ENCODE measurements around the gene NT5DC3. TPM values are rescaled to one million over a fixed set of nuclear protein-coding genes. Genes with fewer than 3 reads are reported as not detected.

NT5DC3 gene
- total RNA-seq, 1 experiment from 2014 or later: 12.5 TPM

DNA sequence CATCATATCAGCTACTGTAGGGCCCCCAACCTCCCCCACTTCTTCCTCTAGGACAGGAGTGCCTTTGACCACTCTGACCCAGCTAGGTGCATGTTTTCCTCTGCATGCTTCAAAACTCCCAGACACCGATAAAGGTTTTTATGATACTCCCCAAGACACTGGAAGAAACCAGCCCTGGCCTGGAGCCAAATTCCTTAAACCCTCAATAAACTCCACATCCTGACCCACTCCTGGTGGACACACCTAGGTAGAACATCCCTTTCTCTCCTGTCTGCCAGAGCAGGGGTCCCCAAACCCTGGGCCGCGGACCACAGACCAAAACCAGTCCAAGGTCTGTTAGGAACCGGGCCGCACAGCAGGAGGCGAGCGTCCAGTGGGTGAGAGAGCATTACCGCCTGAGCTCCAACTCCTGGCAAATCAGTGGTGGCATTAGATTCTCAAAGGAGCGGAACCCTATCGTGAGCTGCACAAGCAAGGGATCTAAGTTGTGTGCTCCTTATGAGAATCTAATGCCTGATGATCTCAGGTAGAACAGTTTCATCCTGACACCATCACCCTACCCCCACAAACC lies 49.6 kb downstream of the NT5DC3 start (continued):
- TF ChIP-seq, protein P1, sequence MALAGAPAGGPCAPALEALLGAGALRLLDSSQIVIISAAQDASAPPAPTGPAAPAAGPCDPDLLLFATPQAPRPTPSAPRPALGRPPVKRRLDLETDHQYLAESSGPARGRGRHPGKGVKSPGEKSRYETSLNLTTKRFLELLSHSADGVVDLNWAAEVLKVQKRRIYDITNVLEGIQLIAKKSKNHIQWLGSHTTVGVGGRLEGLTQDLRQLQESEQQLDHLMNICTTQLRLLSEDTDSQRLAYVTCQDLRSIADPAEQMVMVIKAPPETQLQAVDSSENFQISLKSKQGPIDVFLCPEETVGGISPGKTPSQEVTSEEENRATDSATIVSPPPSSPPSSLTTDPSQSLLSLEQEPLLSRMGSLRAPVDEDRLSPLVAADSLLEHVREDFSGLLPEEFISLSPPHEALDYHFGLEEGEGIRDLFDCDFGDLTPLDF (CRISPR knock-in tag; IDR thresholded peaks at IDR 0.05): no peak
- TF ChIP-seq, protein P2, sequence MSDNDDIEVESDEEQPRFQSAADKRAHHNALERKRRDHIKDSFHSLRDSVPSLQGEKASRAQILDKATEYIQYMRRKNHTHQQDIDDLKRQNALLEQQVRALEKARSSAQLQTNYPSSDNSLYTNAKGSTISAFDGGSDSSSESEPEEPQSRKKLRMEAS (CRISPR knock-in tag; IDR thresholded peaks at IDR 0.05): no peak
- TF ChIP-seq, protein P3, sequence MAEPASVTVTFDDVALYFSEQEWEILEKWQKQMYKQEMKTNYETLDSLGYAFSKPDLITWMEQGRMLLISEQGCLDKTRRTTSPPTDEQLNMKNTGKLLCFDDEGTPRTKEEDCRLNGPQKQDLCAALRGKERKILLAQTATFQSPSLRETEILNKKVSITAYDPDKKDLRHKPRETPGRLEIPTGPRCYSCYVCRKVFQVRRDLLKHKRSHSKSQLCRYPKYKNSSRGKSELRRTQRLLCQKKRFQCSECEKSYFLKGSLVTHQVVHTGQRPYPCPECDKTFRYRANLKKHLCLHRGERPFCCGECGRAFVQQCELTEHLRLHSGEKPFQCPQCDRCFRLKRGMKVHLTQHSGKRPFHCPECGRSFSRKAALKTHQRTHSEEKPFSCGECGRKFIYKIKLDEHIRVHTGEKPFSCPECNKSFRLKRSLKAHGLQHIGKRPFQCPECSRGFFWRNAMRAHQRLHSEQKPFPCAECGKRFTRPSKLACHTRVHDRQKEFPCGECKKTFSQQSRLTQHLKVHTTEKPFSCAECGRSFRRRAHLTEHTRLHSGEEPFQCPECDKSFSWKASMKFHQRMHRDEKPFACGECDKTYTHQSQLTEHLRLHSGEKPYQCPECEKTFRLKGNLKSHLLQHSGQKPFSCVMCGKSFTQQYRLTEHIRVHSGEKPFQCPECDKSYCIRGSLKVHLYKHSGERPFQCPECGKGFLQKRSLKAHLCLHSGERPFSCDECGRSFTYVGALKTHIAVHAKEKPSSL (CRISPR knock-in tag; conservative IDR thresholded peaks at IDR 0.05): no peak
- TF ChIP-seq, protein P4, sequence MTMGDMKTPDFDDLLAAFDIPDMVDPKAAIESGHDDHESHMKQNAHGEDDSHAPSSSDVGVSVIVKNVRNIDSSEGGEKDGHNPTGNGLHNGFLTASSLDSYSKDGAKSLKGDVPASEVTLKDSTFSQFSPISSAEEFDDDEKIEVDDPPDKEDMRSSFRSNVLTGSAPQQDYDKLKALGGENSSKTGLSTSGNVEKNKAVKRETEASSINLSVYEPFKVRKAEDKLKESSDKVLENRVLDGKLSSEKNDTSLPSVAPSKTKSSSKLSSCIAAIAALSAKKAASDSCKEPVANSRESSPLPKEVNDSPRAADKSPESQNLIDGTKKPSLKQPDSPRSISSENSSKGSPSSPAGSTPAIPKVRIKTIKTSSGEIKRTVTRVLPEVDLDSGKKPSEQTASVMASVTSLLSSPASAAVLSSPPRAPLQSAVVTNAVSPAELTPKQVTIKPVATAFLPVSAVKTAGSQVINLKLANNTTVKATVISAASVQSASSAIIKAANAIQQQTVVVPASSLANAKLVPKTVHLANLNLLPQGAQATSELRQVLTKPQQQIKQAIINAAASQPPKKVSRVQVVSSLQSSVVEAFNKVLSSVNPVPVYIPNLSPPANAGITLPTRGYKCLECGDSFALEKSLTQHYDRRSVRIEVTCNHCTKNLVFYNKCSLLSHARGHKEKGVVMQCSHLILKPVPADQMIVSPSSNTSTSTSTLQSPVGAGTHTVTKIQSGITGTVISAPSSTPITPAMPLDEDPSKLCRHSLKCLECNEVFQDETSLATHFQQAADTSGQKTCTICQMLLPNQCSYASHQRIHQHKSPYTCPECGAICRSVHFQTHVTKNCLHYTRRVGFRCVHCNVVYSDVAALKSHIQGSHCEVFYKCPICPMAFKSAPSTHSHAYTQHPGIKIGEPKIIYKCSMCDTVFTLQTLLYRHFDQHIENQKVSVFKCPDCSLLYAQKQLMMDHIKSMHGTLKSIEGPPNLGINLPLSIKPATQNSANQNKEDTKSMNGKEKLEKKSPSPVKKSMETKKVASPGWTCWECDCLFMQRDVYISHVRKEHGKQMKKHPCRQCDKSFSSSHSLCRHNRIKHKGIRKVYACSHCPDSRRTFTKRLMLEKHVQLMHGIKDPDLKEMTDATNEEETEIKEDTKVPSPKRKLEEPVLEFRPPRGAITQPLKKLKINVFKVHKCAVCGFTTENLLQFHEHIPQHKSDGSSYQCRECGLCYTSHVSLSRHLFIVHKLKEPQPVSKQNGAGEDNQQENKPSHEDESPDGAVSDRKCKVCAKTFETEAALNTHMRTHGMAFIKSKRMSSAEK (CRISPR knock-in tag; IDR thresholded peaks at IDR 0.05; ENCODE audit: borderline replicate concordance): no peak
- TF ChIP-seq HMGA2 (CRISPR knock-in tag; IDR thresholded peaks at IDR 0.05) (no peak), TP53 (CRISPR knock-in tag; IDR thresholded peaks at IDR 0.05) (no peak), TEAD1 (CRISPR knock-in tag; IDR thresholded peaks at IDR 0.05) (no peak)

DNA sequence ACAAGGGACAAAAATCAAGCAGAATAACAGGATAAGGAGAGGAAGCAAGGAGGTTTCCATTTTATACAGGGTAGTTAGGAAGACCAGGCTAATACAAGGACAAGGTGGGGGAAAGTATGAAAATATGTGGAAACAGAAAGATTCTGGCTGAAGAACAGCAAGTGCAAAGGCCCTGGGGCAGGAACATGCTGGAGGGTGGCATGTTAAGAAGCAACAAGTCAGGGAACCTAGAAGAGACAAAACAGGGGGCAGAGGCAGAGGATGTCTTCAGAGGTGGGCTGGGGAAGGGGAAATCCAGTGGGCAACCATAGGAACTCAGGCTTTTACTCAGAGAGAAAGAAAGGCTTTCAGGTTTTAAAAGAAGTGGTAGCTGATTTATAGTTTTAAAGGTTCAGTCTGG lies 54.8 kb downstream of the NT5DC3 start:
- Mint-ChIP-seq H3K27ac (no peak overlapping the region), H3K36me3 (peaks cover 25% of the 10 kb centered on the region), H3K4me3 (no peak overlapping the region), H3K27me3 (ENCODE audit: low read depth) (no peaks in the 10 kb centered on the region), H3K4me1 (no peaks in the 10 kb centered on the region), H3K9me3 (no peaks in the 10 kb centered on the region)
- ChIA-PET CTCF (no interaction called here), POLR2A (no interaction called here)
- TF ChIP-seq GTF2I (CRISPR knock-in tag; conservative IDR thresholded peaks at IDR 0.05): no peak
- TF ChIP-seq, protein P5, sequence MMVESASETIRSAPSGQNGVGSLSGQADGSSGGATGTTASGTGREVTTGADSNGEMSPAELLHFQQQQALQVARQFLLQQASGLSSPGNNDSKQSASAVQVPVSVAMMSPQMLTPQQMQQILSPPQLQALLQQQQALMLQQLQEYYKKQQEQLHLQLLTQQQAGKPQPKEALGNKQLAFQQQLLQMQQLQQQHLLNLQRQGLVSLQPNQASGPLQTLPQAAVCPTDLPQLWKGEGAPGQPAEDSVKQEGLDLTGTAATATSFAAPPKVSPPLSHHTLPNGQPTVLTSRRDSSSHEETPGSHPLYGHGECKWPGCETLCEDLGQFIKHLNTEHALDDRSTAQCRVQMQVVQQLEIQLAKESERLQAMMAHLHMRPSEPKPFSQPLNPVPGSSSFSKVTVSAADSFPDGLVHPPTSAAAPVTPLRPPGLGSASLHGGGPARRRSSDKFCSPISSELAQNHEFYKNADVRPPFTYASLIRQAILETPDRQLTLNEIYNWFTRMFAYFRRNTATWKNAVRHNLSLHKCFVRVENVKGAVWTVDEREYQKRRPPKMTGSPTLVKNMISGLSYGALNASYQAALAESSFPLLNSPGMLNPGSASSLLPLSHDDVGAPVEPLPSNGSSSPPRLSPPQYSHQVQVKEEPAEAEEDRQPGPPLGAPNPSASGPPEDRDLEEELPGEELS (CRISPR knock-in tag; IDR thresholded peaks at IDR 0.05): no peak
- TF ChIP-seq, protein P6, sequence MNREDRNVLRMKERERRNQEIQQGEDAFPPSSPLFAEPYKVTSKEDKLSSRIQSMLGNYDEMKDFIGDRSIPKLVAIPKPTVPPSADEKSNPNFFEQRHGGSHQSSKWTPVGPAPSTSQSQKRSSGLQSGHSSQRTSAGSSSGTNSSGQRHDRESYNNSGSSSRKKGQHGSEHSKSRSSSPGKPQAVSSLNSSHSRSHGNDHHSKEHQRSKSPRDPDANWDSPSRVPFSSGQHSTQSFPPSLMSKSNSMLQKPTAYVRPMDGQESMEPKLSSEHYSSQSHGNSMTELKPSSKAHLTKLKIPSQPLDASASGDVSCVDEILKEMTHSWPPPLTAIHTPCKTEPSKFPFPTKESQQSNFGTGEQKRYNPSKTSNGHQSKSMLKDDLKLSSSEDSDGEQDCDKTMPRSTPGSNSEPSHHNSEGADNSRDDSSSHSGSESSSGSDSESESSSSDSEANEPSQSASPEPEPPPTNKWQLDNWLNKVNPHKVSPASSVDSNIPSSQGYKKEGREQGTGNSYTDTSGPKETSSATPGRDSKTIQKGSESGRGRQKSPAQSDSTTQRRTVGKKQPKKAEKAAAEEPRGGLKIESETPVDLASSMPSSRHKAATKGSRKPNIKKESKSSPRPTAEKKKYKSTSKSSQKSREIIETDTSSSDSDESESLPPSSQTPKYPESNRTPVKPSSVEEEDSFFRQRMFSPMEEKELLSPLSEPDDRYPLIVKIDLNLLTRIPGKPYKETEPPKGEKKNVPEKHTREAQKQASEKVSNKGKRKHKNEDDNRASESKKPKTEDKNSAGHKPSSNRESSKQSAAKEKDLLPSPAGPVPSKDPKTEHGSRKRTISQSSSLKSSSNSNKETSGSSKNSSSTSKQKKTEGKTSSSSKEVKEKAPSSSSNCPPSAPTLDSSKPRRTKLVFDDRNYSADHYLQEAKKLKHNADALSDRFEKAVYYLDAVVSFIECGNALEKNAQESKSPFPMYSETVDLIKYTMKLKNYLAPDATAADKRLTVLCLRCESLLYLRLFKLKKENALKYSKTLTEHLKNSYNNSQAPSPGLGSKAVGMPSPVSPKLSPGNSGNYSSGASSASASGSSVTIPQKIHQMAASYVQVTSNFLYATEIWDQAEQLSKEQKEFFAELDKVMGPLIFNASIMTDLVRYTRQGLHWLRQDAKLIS (CRISPR knock-in tag; IDR thresholded peaks at IDR 0.05; ENCODE audit: borderline replicate concordance): no peak
- TF ChIP-seq, protein P7, sequence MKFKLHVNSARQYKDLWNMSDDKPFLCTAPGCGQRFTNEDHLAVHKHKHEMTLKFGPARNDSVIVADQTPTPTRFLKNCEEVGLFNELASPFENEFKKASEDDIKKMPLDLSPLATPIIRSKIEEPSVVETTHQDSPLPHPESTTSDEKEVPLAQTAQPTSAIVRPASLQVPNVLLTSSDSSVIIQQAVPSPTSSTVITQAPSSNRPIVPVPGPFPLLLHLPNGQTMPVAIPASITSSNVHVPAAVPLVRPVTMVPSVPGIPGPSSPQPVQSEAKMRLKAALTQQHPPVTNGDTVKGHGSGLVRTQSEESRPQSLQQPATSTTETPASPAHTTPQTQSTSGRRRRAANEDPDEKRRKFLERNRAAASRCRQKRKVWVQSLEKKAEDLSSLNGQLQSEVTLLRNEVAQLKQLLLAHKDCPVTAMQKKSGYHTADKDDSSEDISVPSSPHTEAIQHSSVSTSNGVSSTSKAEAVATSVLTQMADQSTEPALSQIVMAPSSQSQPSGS (CRISPR knock-in tag; IDR thresholded peaks at IDR 0.05; ENCODE audit: borderline replicate concordance, low read depth): no peak
- DNase-seq (ENCODE audit: low spot score) (no peak), ATAC-seq (no peak)

Measured in WTC11 (cell line).